Spleen (tissue), 11 donors: ENCODE data around the gene FYN. TPM values are rescaled to one million over a fixed set of nuclear protein-coding genes. Genes with fewer than 3 reads are reported as not detected.

Source experiments
- DNase-seq: peaks from one replicate; pipeline ENCODE4 v3.0.0-alpha.2; 2020
- H3K27ac ChIP-seq, 8 donors: fragments of 200-600 bp; sonication (generic) in 7 of 8; 1 replicate in 4 of 8; 2 replicates in 4 of 8; pipeline versions ENCODE4 v1.5.0 to v1.8.0; 2016 to 2021; ENCODE audit warnings: inconsistent platforms in 4 of 8, mild to moderate bottlenecking in 4 of 8, moderate library complexity in 1 of 8
- H3K27me3 ChIP-seq, 7 donors: fragments of 200-600 bp; sonication (generic) in 6 of 7; replicated peaks in 1 of 7; 1 replicate in 4 of 7; 2 replicates in 3 of 7; pipeline versions ENCODE4 v1.5.0 to v1.8.0; 2016 to 2021; ENCODE audit warnings: inconsistent platforms in 3 of 7, mild to moderate bottlenecking in 1 of 7
- H3K36me3 ChIP-seq, 6 donors: fragments of 200-600 bp; sonication (generic) in 5 of 6; 1 replicate in 4 of 6; 2 replicates in 2 of 6; pipeline versions ENCODE4 v1.5.0 to v1.8.0; 2016 to 2021; ENCODE audit warnings: inconsistent platforms in 2 of 6
- H3K4me1 ChIP-seq, 6 donors: fragments of 200-600 bp; sonication (generic) in 5 of 6; 1 replicate in 3 of 6; 2 replicates in 3 of 6; pipeline versions ENCODE4 v1.5.0 to v1.8.0; 2016 to 2021; ENCODE audit warnings: inconsistent platforms in 3 of 6
- H3K4me3 ChIP-seq, 8 donors: fragments of 200-600 bp; sonication (generic) in 7 of 8; 1 replicate in 4 of 8; 2 replicates in 4 of 8; pipeline versions ENCODE4 v1.5.0 to v1.8.0; 2016 to 2021; ENCODE audit warnings: inconsistent platforms in 4 of 8, mild to moderate bottlenecking in 4 of 8, moderate library complexity in 2 of 8
- H3K9me3 ChIP-seq, 8 donors: fragments of 200-600 bp; sonication (generic) in 7 of 8; 1 replicate in 4 of 8; 2 replicates in 4 of 8; pipeline versions ENCODE4 v1.5.0 to v1.8.0; 2016 to 2021; ENCODE audit warnings: inconsistent platforms in 4 of 8
- POLR2A ChIP-seq, 3 donors: fragments of 450-650 bp; IDR thresholded peaks; one replicate each; pipeline ENCODE4 v1.5.1; 2017; ENCODE audit warnings: antibody characterized with exemption in 3 of 3, mild to moderate bottlenecking in 1 of 3
- POLR2AphosphoS5 ChIP-seq, 3 donors: sonication (generic); formaldehyde crosslinking; IDR thresholded peaks; one replicate each; pipeline ENCODE4 v1.5.1; 2017; ENCODE audit warnings: antibody characterized with exemption in 3 of 3
- WGBS, 5 donors: extraction: QIAGEN DNeasy Blood & Tissue Kit in 3 of 5; methylation state at CpG; one replicate each; pipeline versions ENCODE4 v1.1.5 to v1.1.7; 2013 to 2018; 5-methylcytosine and 5-hydroxymethylcytosine counted together
- intact Hi-C: fragments of 100-400 bp; cut with DNase I; formaldehyde crosslinking; loops from one replicate; pipeline ENCODE4 v1.15.0; 2023; ENCODE audit warnings: low total_unique reads
- polyA plus RNA-seq, 3 donors: library from polyadenylated mRNA; stranded (reverse); fragments of 200-250 nt; gene quantifications; one replicate each; pipeline ENCODE4 v1.2.1, GENCODE V29; 2013
- total RNA-seq, 7 donors: library from RNA; depleted of rRNA in 3 of 7; stranded (reverse); fragments of >200 nt in 3 of 7; fragmentation: NEBNext Ultra II Directional in 4 of 7; extraction: Animal tissue kit (Norgen Biotek cat#: 25700) in 4 of 7; gene quantifications; one replicate each; pipeline versions ENCODE4 v1.1.0 to v1.2.1, GENCODE V29; 2016 to 2021
- TF ChIP-seq, protein P1 (sequence below), 11 experiments: fragments of 200-600 bp in 7 of 11; fragments of 450-650 bp in 4 of 11; sonication (generic) in 4 of 11; IDR thresholded peaks in 8 of 11; conservative IDR thresholded peaks in 3 of 11; 1 replicate in 7 of 11; 2 replicates in 4 of 11; pipeline versions ENCODE4 v1.4.0 to v1.8.0; 2016 to 2021; ENCODE audit warnings: antibody characterized with exemption in 11 of 11, inconsistent platforms in 4 of 11, mild to moderate bottlenecking in 1 of 11
- donor health status: healthy with polysubstance abuse.
- donor health status: DM: no; HTN: no; CAD: no; lungs with moderate emphysema.
- donor health status: DM: no; HTN: no; CAD: no.
- donor health status: Bipolar disorder and iron deficiency.
- donor health status: healthy.
- donor health status: DM: no; HTN: no; CAD: no.
- donor health status: DM: yes; HTN: yes; CAD: no.

The FYN gene
- total and polyA plus RNA-seq, 10 donors, result 56.6 to 409 (median 205) TPM

DNA sequence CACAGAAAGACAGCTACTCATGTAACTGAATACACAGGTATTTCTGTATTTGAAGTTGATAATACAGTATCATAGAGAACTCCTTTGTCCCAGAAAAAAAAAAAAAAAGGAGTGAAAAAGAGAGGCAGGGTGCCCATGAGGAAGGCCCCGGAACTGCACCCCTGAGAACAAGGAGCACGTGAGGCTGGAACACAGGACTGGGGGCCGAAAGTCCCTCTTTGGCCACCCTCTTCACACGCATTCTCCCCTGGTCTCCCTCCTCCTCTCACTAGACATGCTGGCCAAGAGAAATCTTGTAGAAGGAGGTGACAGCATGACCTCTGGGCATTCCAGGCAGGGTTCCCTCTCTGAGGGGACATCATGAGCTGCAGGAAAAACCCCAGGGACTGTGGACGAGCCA lies 204.8 kb downstream of the FYN start:
- WGBS, 5 donors, result 68 to 93% (median 86%) methylated on average over 5 of the region's 5 CpGs
- Histone ChIP-seq H3K4me1 (peaks cover 0 to 25% (median 9%) of the 10 kb centered on the region in 6 donors), H3K4me3 (no peak overlapping the region), H3K27ac (no peak overlapping the region), H3K36me3 (peaks cover 0 to 99% (median 40%) of the 10 kb centered on the region in 6 donors), H3K27me3 (no peaks in the 10 kb centered on the region), H3K9me3 (no peaks in the 10 kb centered on the region)
- DNase-seq, result no peak
- intact Hi-C loops, result no loop called here
- TF ChIP-seq, protein P1, sequence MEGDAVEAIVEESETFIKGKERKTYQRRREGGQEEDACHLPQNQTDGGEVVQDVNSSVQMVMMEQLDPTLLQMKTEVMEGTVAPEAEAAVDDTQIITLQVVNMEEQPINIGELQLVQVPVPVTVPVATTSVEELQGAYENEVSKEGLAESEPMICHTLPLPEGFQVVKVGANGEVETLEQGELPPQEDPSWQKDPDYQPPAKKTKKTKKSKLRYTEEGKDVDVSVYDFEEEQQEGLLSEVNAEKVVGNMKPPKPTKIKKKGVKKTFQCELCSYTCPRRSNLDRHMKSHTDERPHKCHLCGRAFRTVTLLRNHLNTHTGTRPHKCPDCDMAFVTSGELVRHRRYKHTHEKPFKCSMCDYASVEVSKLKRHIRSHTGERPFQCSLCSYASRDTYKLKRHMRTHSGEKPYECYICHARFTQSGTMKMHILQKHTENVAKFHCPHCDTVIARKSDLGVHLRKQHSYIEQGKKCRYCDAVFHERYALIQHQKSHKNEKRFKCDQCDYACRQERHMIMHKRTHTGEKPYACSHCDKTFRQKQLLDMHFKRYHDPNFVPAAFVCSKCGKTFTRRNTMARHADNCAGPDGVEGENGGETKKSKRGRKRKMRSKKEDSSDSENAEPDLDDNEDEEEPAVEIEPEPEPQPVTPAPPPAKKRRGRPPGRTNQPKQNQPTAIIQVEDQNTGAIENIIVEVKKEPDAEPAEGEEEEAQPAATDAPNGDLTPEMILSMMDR (IDR thresholded peaks at IDR 0.05 in 8 of 11, conservative IDR thresholded peaks at IDR 0.05 in 3 of 11), result peak in 2 of 11 experiments; percentile 17 to 28
- no peak for TF ChIP-seq POLR2AphosphoS5 (IDR thresholded peaks at IDR 0.05)

DNA sequence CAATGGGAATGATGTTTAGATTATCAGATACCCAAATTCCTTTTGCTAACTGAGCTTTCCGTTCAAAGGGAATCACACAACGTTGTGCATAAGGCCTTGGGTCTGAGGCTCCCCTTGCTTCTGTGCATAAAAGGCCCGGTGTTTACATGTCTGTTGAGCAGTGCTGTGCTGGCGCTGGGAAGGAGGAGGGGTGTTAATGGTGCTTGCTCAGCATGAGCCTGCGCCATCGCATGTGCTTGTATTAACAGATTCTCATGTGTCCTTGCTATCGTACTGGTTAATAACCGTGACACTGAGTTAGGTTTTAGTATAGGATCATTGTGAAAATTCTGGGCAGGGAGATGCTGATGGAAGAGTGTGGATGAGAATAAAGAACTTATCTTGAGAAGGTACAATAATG lies 205.3 kb downstream of the FYN start:
- H3K4me1 ChIP-seq, result peaks cover 0 to 30% (median 10%) of the 10 kb centered on the region in 6 donors
- DNase-seq, result no peak
- peaks cover 0 to 98% (median 38%) of the 10 kb centered on the region in 6 donors for H3K36me3 ChIP-seq
- TF ChIP-seq, protein P1 (IDR thresholded peaks at IDR 0.05 in 8 of 11, conservative IDR thresholded peaks at IDR 0.05 in 3 of 11), result no peak
- TF ChIP-seq POLR2A (IDR thresholded peaks at IDR 0.05), result no peak
- TF ChIP-seq POLR2AphosphoS5 (IDR thresholded peaks at IDR 0.05), result peak in 1 of 3 donors; percentile 22
- H3K27ac ChIP-seq, result no peak overlapping the region
- H3K9me3 ChIP-seq, result no peaks in the 10 kb centered on the region
- no peak overlapping the region for H3K4me3 ChIP-seq
- H3K27me3 ChIP-seq, result no peaks in the 10 kb centered on the region
- intact Hi-C loops, result no loop called here
- WGBS, 5 donors, result 93 to 96% (median 95%) methylated on average over 8 of the region's 8 CpGs

DNA sequence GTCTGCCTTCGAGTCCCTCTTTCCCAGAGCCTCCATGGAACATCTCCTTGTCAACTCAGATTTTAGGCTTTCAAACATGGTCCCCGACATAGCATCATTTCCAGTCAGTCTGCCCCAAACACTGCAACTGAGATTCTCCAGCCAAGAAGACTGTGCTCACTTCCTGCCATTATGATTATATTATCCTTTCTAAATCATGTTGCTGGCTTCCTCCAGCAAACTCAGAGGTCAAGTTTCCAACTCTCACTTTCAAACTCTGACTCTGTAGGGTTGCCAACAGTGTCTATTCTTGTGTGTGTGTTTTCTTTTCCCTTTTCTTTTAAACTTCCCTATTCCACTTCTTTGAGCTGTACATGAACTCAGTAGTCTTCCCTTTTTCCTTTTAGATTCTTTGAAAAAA lies 206.4 kb downstream of the FYN start:
- Histone ChIP-seq H3K27ac (peak overlapping the region in 4 of 8 donors; percentile 13 to 42 (median 31)), H3K4me1 (peaks cover 0 to 41% (median 12%) of the 10 kb centered on the region in 6 donors), H3K9me3 (no peaks in the 10 kb centered on the region), H3K36me3 (peaks cover 0 to 98% (median 32%) of the 10 kb centered on the region in 6 donors), H3K27me3 (no peaks in the 10 kb centered on the region), H3K4me3 (no peak overlapping the region)
- DNase-seq, result no peak
- 72 to 91% (median 78%) methylated on average over 2 of the region's 2 CpGs for WGBS, 5 donors
- TF ChIP-seq, protein P1 (IDR thresholded peaks at IDR 0.05 in 8 of 11, conservative IDR thresholded peaks at IDR 0.05 in 3 of 11), result no peak
- no peak for TF ChIP-seq POLR2A (IDR thresholded peaks at IDR 0.05)
- TF ChIP-seq POLR2AphosphoS5 (IDR thresholded peaks at IDR 0.05), result no peak
- intact Hi-C loops, result no loop called here

DNA sequence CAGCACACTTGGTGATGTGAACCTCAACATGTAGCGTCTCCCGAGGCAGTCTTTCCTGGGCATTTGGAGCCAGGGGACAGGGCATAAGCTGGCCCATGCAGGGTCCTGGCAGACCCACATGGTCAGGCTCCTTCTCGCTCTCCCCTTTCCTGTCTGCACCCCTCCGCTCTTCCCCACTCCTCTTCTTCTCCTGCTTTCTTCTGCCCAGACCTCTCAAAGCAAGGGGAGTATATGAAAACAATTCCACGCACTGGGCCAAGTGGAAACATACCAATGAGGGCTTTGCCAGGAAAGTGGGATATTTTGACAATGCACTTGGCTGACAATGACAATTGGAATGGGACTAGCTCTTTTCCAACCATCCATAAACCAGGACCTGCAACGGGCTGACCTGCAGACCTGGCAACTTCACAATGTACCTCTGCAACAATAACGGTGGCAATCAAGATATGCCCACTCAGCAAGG lies 208.7 kb downstream of the FYN start:
- no peak overlapping the region for H3K4me3 ChIP-seq
- H3K9me3 ChIP-seq, result no peaks in the 10 kb centered on the region
- peak overlapping the region in 6 of 8 donors; percentile 37 to 70 (median 56) for H3K27ac ChIP-seq
- intact Hi-C loops, result no loop called here
- no peak for DNase-seq
- peaks cover 0 to 98% (median 30%) of the 10 kb centered on the region in 6 donors for H3K36me3 ChIP-seq
- H3K4me1 ChIP-seq, result peaks cover 0 to 43% (median 12%) of the 10 kb centered on the region in 6 donors
- H3K27me3 ChIP-seq, result no peaks in the 10 kb centered on the region
- TF ChIP-seq, protein P1 (IDR thresholded peaks at IDR 0.05 in 8 of 11, conservative IDR thresholded peaks at IDR 0.05 in 3 of 11), result no peak
- TF ChIP-seq POLR2AphosphoS5 (IDR thresholded peaks at IDR 0.05), result no peak
- no peak for TF ChIP-seq POLR2A (IDR thresholded peaks at IDR 0.05)
- WGBS, 5 donors, result 78 to 92% (median 91%) methylated on average over 7 of the region's 7 CpGs
